ENCODE measurements around the gene BCL6.
A peak's percentile ranks its signal among the peaks of the same experiment; 100 is the strongest.

BCL6 gene

GRCh38 chr3:187745201-187746058 lies at the start of gene BCL6:
BCL6 (minus strand) TSS chr3:187745468; CDS start chr3:187733693, 11,775 bp downstream.
- peak; percentile 81 for DNase-seq

- no peak for DNase-seq
Measured at GRCh38 chr3:187794731-187795130, 49.5 kb upstream of the BCL6 start.

- DNase-seq: no peak
Measured at GRCh38 chr3:187793618-187794017, 48.4 kb upstream of the BCL6 start.

- DNase-seq: no peak
Measured at GRCh38 chr3:187792521-187792920, 47.3 kb upstream of the BCL6 start.

GRCh38 chr3:187789872-187790271 lies 44.6 kb upstream of the BCL6 start:
- DNase-seq: no peak

GRCh38 chr3:187788984-187789857 lies 44.0 kb upstream of the BCL6 start:
- DNase-seq: no peak

- no peak for DNase-seq
Measured at GRCh38 chr3:187783098-187783497, 37.8 kb upstream of the BCL6 start.

- DNase-seq: no peak
Measured at GRCh38 chr3:187782006-187782405, 36.7 kb upstream of the BCL6 start.

- no peak for DNase-seq
Measured at GRCh38 chr3:187781001-187781400, 35.7 kb upstream of the BCL6 start.

GRCh38 chr3:187778726-187779125 lies 33.5 kb upstream of the BCL6 start:
- no peak for DNase-seq

GRCh38 chr3:187777331-187777941 lies 32.2 kb upstream of the BCL6 start:
- DNase-seq: peak; percentile 6

- no peak for DNase-seq
Measured at GRCh38 chr3:187775549-187775948, 30.3 kb upstream of the BCL6 start.

- DNase-seq: no peak
Measured at GRCh38 chr3:187774185-187774789, 29.0 kb upstream of the BCL6 start.

GRCh38 chr3:187773233-187774184 lies 28.2 kb upstream of the BCL6 start:
- no peak for DNase-seq

- DNase-seq: no peak
Measured at GRCh38 chr3:187770224-187770623, 25.0 kb upstream of the BCL6 start.

- no peak for DNase-seq
Measured at GRCh38 chr3:187769771-187770170, 24.5 kb upstream of the BCL6 start.

- no peak for DNase-seq
Measured at GRCh38 chr3:187767266-187768012, 22.2 kb upstream of the BCL6 start.

- DNase-seq: no peak
Measured at GRCh38 chr3:187765342-187765741, 20.1 kb upstream of the BCL6 start.

- DNase-seq: no peak
Measured at GRCh38 chr3:187763850-187764648, 18.8 kb upstream of the BCL6 start.

GRCh38 chr3:187762792-187763191 lies 17.5 kb upstream of the BCL6 start:
- DNase-seq: no peak
